ENCODE data around the gene BOK. TPM values are rescaled to one million over a fixed set of nuclear protein-coding genes. Genes with fewer than 3 reads are reported as not detected.

Gene BOK
- total and polyA plus RNA-seq, 10 of the 15 experiments (the other 5 are each of a cell fraction or from before 2014, with no cell fraction given), result 0.04 to 0.15 (median 0.12) TPM; not detected in 7

DNA sequence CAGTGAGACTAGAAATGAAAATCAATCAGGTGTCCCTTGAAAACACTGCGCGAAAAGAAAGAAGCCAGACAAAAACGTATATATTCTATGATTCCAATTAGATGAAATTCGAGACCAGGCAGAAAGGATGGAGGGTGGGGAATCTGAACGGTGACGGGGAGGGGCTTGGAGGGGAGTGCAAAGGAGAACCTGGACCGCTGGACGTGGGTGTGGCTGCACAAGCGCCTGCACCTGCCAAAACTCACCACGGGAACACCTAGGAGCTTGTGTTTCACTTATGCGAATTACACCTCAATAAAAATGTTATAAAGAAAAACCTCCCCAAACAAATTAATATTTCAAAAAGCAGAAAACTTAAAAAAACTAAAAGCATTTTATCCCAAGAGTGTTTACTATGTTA is 56.5 kb downstream of the BOK start:
- H4K20me1 ChIP-seq (ENCODE audit: control insufficient read depth, insufficient read depth), result no peaks in the 10 kb centered on the region
- no peak overlapping the region for H3K4me2 ChIP-seq (ENCODE audit: control insufficient read depth, insufficient read depth)
- SMC1A ChIA-PET (ENCODE audit: uncharacterized antibody, unreplicated experiment), result no interaction called here
- H3K9me3 ChIP-seq (replicated peaks; ENCODE audit: control insufficient read depth, insufficient read depth, low read length), result no peaks in the 10 kb centered on the region
- DNase-seq (ENCODE audit: low read depth, low spot score) (no peak), ATAC-seq (no peak), FAIRE-seq (no peak)
- H2AFZ ChIP-seq (ENCODE audit: control insufficient read depth, low read depth, low read length), result no peak overlapping the region
- H3K27me3 ChIP-seq (replicated peaks in 1 of 2; ENCODE audit: control insufficient read depth in 2 of 2, insufficient read depth in 2 of 2, low read length in 1 of 2), result no peaks in the 10 kb centered on the region
- peaks cover 9% of the 10 kb centered on the region for H3K4me1 ChIP-seq (ENCODE audit: control insufficient read depth, insufficient read depth, low read length)
- no peak overlapping the region for H3K27ac ChIP-seq (ENCODE audit: control insufficient read depth, insufficient read depth)
- H3K9ac ChIP-seq (ENCODE audit: control insufficient read depth, insufficient read depth, low read length), result no peak overlapping the region
- intact Hi-C loops (cut with micrococcal nuclease; ENCODE audit: unreplicated experiment) (loop anchor here (10.0 kb wide), 1 partner anchor 260 kb away; the partner anchor contains the start of gene FARP2), in situ Hi-C loops (cut with MboI) (no loop called here)
- CTCF ChIA-PET, result no interaction called here
- RAD21 ChIA-PET (ENCODE audit: unreplicated experiment), result no interaction called here
- BruUV-seq (replicated peaks), result no TSS peak
- H3K36me3 ChIP-seq (ENCODE audit: control insufficient read depth in 2 of 2, insufficient read depth in 2 of 2, low read length in 1 of 2), result peaks cover 4 to 8% of the 10 kb centered on the region in 2 experiments
- H3K79me2 ChIP-seq (ENCODE audit: control insufficient read depth, insufficient read depth, low read length), result peaks cover 31% of the 10 kb centered on the region
- POLR2A ChIA-PET, result no interaction called here
- no peak for TF ChIP-seq TCF3 (IDR thresholded peaks at IDR 0.05; ENCODE audit: borderline replicate concordance, insufficient read depth, low read depth, low read length)
- TF ChIP-seq, protein P1, sequence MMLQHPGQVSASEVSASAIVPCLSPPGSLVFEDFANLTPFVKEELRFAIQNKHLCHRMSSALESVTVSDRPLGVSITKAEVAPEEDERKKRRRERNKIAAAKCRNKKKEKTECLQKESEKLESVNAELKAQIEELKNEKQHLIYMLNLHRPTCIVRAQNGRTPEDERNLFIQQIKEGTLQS (IDR thresholded peaks at IDR 0.05; ENCODE audit: borderline replicate concordance, extremely low read depth, low read depth, low read length), result no peak
- TF ChIP-seq MXI1 (IDR thresholded peaks at IDR 0.05; ENCODE audit: low read depth, low read length), result no peak
- no peak for TF ChIP-seq SRF (IDR thresholded peaks at IDR 0.05; ENCODE audit: low read depth in 2 of 2, low read length in 2 of 2)
- TF ChIP-seq CBX5 (IDR thresholded peaks at IDR 0.05; ENCODE audit: low read depth), result no peak
- no peak for TF ChIP-seq DPF2 (IDR thresholded peaks at IDR 0.05)
- TF ChIP-seq, protein P2, sequence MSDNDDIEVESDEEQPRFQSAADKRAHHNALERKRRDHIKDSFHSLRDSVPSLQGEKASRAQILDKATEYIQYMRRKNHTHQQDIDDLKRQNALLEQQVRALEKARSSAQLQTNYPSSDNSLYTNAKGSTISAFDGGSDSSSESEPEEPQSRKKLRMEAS (IDR thresholded peaks at IDR 0.05; ENCODE audit: low read depth, low read length), result no peak
- TF ChIP-seq SREBF1 (IDR thresholded peaks at IDR 0.05; ENCODE audit: low read length), result no peak
- no peak for TF ChIP-seq SPI1 (IDR thresholded peaks at IDR 0.05; ENCODE audit: borderline replicate concordance, insufficient read depth, low read depth, low read length)
- TF ChIP-seq NFYA (IDR thresholded peaks at IDR 0.05; ENCODE audit: borderline replicate concordance, low read depth, low read length), result no peak
- TF ChIP-seq HDAC2 (IDR thresholded peaks at IDR 0.05), result no peak
- TF ChIP-seq CEBPB (IDR thresholded peaks at IDR 0.05; ENCODE audit: borderline replicate concordance in 1 of 2, low read depth in 2 of 2, low read length in 2 of 2), result no peak
- TF ChIP-seq NR2C2 (IDR thresholded peaks at IDR 0.05; ENCODE audit: borderline replicate concordance, control insufficient read depth, insufficient read length, low read depth), result no peak
- TF ChIP-seq GABPA (IDR thresholded peaks at IDR 0.05; ENCODE audit: low read depth), result no peak
- TF ChIP-seq RCOR1 (conservative IDR thresholded peaks at IDR 0.05; ENCODE audit: low read depth, low read length), result no peak
- TF ChIP-seq HCFC1 (IDR thresholded peaks at IDR 0.05; ENCODE audit: low read length), result no peak
- TF ChIP-seq, protein P3, sequence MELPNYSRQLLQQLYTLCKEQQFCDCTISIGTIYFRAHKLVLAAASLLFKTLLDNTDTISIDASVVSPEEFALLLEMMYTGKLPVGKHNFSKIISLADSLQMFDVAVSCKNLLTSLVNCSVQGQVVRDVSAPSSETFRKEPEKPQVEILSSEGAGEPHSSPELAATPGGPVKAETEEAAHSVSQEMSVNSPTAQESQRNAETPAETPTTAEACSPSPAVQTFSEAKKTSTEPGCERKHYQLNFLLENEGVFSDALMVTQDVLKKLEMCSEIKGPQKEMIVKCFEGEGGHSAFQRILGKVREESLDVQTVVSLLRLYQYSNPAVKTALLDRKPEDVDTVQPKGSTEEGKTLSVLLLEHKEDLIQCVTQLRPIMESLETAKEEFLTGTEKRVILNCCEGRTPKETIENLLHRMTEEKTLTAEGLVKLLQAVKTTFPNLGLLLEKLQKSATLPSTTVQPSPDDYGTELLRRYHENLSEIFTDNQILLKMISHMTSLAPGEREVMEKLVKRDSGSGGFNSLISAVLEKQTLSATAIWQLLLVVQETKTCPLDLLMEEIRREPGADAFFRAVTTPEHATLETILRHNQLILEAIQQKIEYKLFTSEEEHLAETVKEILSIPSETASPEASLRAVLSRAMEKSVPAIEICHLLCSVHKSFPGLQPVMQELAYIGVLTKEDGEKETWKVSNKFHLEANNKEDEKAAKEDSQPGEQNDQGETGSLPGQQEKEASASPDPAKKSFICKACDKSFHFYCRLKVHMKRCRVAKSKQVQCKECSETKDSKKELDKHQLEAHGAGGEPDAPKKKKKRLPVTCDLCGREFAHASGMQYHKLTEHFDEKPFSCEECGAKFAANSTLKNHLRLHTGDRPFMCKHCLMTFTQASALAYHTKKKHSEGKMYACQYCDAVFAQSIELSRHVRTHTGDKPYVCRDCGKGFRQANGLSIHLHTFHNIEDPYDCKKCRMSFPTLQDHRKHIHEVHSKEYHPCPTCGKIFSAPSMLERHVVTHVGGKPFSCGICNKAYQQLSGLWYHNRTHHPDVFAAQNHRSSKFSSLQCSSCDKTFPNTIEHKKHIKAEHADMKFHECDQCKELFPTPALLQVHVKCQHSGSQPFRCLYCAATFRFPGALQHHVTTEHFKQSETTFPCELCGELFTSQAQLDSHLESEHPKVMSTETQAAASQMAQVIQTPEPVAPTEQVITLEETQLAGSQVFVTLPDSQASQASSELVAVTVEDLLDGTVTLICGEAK (IDR thresholded peaks at IDR 0.05; ENCODE audit: borderline replicate concordance), result no peak
- no peak for TF ChIP-seq ESRRA (IDR thresholded peaks at IDR 0.05; ENCODE audit: low read length)
- TF ChIP-seq NR2C1 (IDR thresholded peaks at IDR 0.05), result no peak
- no peak for TF ChIP-seq EP300 (IDR thresholded peaks at IDR 0.05; ENCODE audit: borderline replicate concordance in 1 of 2, control insufficient read depth in 1 of 2, low read depth in 2 of 2, low read length in 2 of 2)
- WGBS (ENCODE audit: insufficient coverage, insufficient replicate concordance, low lambda C conversion rate, missing lambda C conversion rate), result 86% methylated on average over 11 of the region's 11 CpGs
- no peak overlapping the region for H3K4me3 ChIP-seq

Measured in GM12878 (cell line).